ENCODE data around the gene SLC30A10.
"Not testable (repeated sequence)": the region's sequence is repeated elsewhere in the genome, so short reads cannot be mapped to it uniquely, and the experiment has no call there.

SLC30A10 gene

GRCh38 chr1:219927298-219927955 is 930 bp downstream of the SLC30A10 start:
- no peak for DNase-seq (ENCODE audit: low spot score)

GRCh38 chr1:219926363-219926998 is 1.9 kb downstream of the SLC30A10 start:
- DNase-seq (ENCODE audit: low spot score): no peak

GRCh38 chr1:219924342-219924741 is 4.0 kb downstream of the SLC30A10 start:
- no peak for DNase-seq (ENCODE audit: low spot score)

GRCh38 chr1:219917851-219918466 is 10.4 kb downstream of the SLC30A10 start:
- no peak for DNase-seq (ENCODE audit: low spot score)

- DNase-seq (ENCODE audit: low spot score): no peak
Observed at GRCh38 chr1:219917281-219917680, 11.1 kb downstream of the SLC30A10 start.

- DNase-seq (ENCODE audit: low spot score): no peak
Observed at GRCh38 chr1:219916257-219916656, 12.1 kb downstream of the SLC30A10 start.

- no peak for DNase-seq (ENCODE audit: low spot score)
Observed at GRCh38 chr1:219913005-219913770, 15.2 kb downstream of the SLC30A10 start.

GRCh38 chr1:219910716-219911115 is 17.6 kb downstream of the SLC30A10 start:
- DNase-seq (ENCODE audit: low spot score): no peak

GRCh38 chr1:219909476-219909875 is 18.9 kb downstream of the SLC30A10 start:
- no peak for DNase-seq (ENCODE audit: low spot score)

GRCh38 chr1:219908170-219908569 is 20.2 kb downstream of the SLC30A10 start:
- DNase-seq (ENCODE audit: low spot score): no peak

- no peak for DNase-seq (ENCODE audit: low spot score)
Observed at GRCh38 chr1:219907772-219908070, 20.6 kb downstream of the SLC30A10 start.

GRCh38 chr1:219906924-219907771 is 21.2 kb downstream of the SLC30A10 start:
- no peak for DNase-seq (ENCODE audit: low spot score)

GRCh38 chr1:219906565-219906923 is 21.8 kb downstream of the SLC30A10 start:
- DNase-seq (ENCODE audit: low spot score): not testable (repeated sequence)

- no peak for DNase-seq (ENCODE audit: low spot score)
Observed at GRCh38 chr1:219905524-219905923, 22.8 kb downstream of the SLC30A10 start.

- DNase-seq (ENCODE audit: low spot score): no peak
Observed at GRCh38 chr1:219904934-219905333, 23.4 kb downstream of the SLC30A10 start.

- no peak for DNase-seq (ENCODE audit: low spot score)
Observed at GRCh38 chr1:219903353-219903871, 24.9 kb downstream of the SLC30A10 start.

- no peak for DNase-seq (ENCODE audit: low spot score)
Observed at GRCh38 chr1:219902951-219903350, 25.4 kb downstream of the SLC30A10 start.

- DNase-seq (ENCODE audit: low spot score): no peak
Observed at GRCh38 chr1:219900882-219901281, 27.5 kb downstream of the SLC30A10 start.

- DNase-seq (ENCODE audit: low spot score): no peak
Observed at GRCh38 chr1:219900201-219900600, 28.2 kb downstream of the SLC30A10 start.

- no peak for DNase-seq (ENCODE audit: low spot score)
Observed at GRCh38 chr1:219898375-219898774, 30.0 kb downstream of the SLC30A10 start.

- no peak for DNase-seq (ENCODE audit: low spot score)
Observed at GRCh38 chr1:219897914-219898313, 30.4 kb downstream of the SLC30A10 start.

GRCh38 chr1:219892271-219892670 is 36.1 kb downstream of the SLC30A10 start:
- DNase-seq (ENCODE audit: low spot score): not testable (repeated sequence)

Data from cerebellar cortex (tissue), 1 donor.